HepG2 (cell line): Measurements from ENCODE around the gene DSCAML1. TPM values are rescaled to one million over a fixed set of nuclear protein-coding genes. Genes with fewer than 3 reads are reported as not detected.

Experiments used
- ATAC-seq: fragments of 200-7000 bp; cut with Tn5 transposase; 3 replicates; pipeline ENCODE4 v1.9.1; 2020; ENCODE audit warnings: mild to moderate bottlenecking, moderate library complexity
- BruUV-seq: library from RNA; stranded (reverse); fragments of 400-500 nt; replicated peaks from 2 replicates; lab custom pipeline; 2021; lab: Mats Ljungman, UMichigan
- CTCF ChIA-PET: fragments of 300-600 bp; formaldehyde crosslinking; extraction: SDS; loops from one replicate; lab custom pipeline; 2021; ENCODE audit warnings: low total read pairs, inconsistent platforms, low intra/inter-chr PET ratio; lab: Yijun Ruan, JAX
- POLR2A ChIA-PET: fragments of 350-600 bp; sonication (Branson Sonifier 250); formaldehyde crosslinking; loops from one replicate; lab custom pipeline; 2020; ENCODE audit warnings: antibody characterized with exemption, inconsistent platforms; lab: Yijun Ruan, JAX
- DNase-seq: peaks from one replicate; pipeline ENCODE4 v3.0.0-alpha.2; 2015; ENCODE audit warnings: low spot score
- FAIRE-seq: peaks from 3 replicates; lab custom pipeline; 2011; peaks lifted over from hg19 to GRCh38; lab: Jason Lieb, UNC
- H2AFZ ChIP-seq: one replicate; pipeline ENCODE4 v1.6.1; 2011; ENCODE audit warnings: low read length, inconsistent platforms
- H3K27ac ChIP-seq: fragments of 300-600 bp; 3 replicates; pipeline ENCODE4 v1.8.0; 2011; ENCODE audit warnings: mixed run types, mild to moderate bottlenecking, mixed read lengths, low read length, inconsistent platforms; ENCODE audit not compliant: insufficient read depth; ENCODE audit errors: extremely low read length
- H3K27me3 ChIP-seq, 2 experiments: fragments of 200-600 bp in 1 of 2; 2 replicates in 1 of 2; 3 replicates in 1 of 2; pipeline versions ENCODE4 v1.6.0 to v1.8.0; 2011; ENCODE audit warnings: low read length in 2 of 2, mild to moderate bottlenecking in 2 of 2, moderate library complexity in 2 of 2, inconsistent platforms in 1 of 2; ENCODE audit not compliant: insufficient read depth in 2 of 2, control insufficient read depth in 1 of 2
- H3K36me3 ChIP-seq, 2 experiments: fragments of 200-600 bp in 1 of 2; replicated peaks in 1 of 2; 2 replicates in 1 of 2; 3 replicates in 1 of 2; pipeline versions ENCODE4 v1.5.1 to v1.8.0; 2011; ENCODE audit warnings: low read length in 2 of 2, inconsistent platforms in 1 of 2; ENCODE audit not compliant: insufficient read depth in 2 of 2, control insufficient read depth in 1 of 2
- H3K4me1 ChIP-seq: 2 replicates; pipeline ENCODE4 v1.5.1; 2012; ENCODE audit warnings: low read length, inconsistent platforms; ENCODE audit not compliant: insufficient read depth
- H3K4me2 ChIP-seq: 2 replicates; pipeline ENCODE4 v1.6.0; 2011; ENCODE audit warnings: low read depth, low read length, inconsistent platforms
- H3K4me3 ChIP-seq, 3 experiments: fragments of 200-600 bp in 1 of 3; sonication (generic), shearing (Covaris generic) in 1 of 3; replicated peaks in 1 of 3; 2 replicates each; pipeline ENCODE4 v1.5.1; 2011 to 2016; ENCODE audit warnings: low read length in 3 of 3, inconsistent platforms in 2 of 3, low read depth in 2 of 3, mild to moderate bottlenecking in 2 of 3, control low read depth in 1 of 3, mixed read lengths in 1 of 3; ENCODE audit not compliant: insufficient read depth in 1 of 3
- H3K79me2 ChIP-seq: one replicate; pipeline ENCODE4 v1.6.1; 2011; ENCODE audit warnings: low read length, inconsistent platforms; ENCODE audit not compliant: insufficient read depth
- H3K9ac ChIP-seq: 2 replicates; pipeline ENCODE4 v1.6.0; 2011; ENCODE audit warnings: mild to moderate bottlenecking, low read depth, low read length, inconsistent platforms; ENCODE audit not compliant: insufficient read depth
- H3K9me3 ChIP-seq: 2 replicates; pipeline ENCODE4 v1.5.1; 2012; ENCODE audit warnings: mild to moderate bottlenecking, low read length
- H4K20me1 ChIP-seq: 2 replicates; pipeline ENCODE4 v1.6.0; 2011; ENCODE audit warnings: inconsistent platforms, mild to moderate bottlenecking, low read length, moderate library complexity; ENCODE audit not compliant: insufficient read depth
- CREM ChIP-seq, 2 experiments: sonication (generic) in 1 of 2; formaldehyde crosslinking in 1 of 2; IDR thresholded peaks; 2 replicates each; pipeline versions ENCODE4 v1.4.0 to v1.6.1; 2016 to 2020; ENCODE audit warnings: antibody characterized with exemption in 1 of 2, mild to moderate bottlenecking in 1 of 2, missing genetic modification reagents in 1 of 2
- GZF1 ChIP-seq: sonication (generic); formaldehyde crosslinking; IDR thresholded peaks from 2 replicates; pipeline ENCODE4 v1.5.1; 2020; ENCODE audit warnings: mild to moderate bottlenecking, missing genetic modification reagents
- ISL2 ChIP-seq: sonication (generic); formaldehyde crosslinking; IDR thresholded peaks from 2 replicates; pipeline ENCODE4 v1.5.0; 2020; ENCODE audit warnings: missing genetic modification reagents
- LCORL ChIP-seq, 2 experiments: fragments of 450-650 bp in 1 of 2; sonication (generic) in 1 of 2; formaldehyde crosslinking in 1 of 2; IDR thresholded peaks; 2 replicates each; pipeline versions ENCODE4 v1.5.0 to v1.6.1; 2017 to 2020; ENCODE audit warnings: antibody characterized with exemption in 1 of 2, missing genetic modification reagents in 1 of 2
- POGZ ChIP-seq: sonication (generic); formaldehyde crosslinking; IDR thresholded peaks from 2 replicates; pipeline ENCODE4 v1.4.0; 2020; ENCODE audit warnings: mild to moderate bottlenecking, missing genetic modification reagents
- POLR2AphosphoS2 ChIP-seq: IDR thresholded peaks from 2 replicates; pipeline ENCODE4 v1.6.1; 2011; ENCODE audit warnings: low read depth, low read length, improper control_type of control experiment
- SRSF9 ChIP-seq: fragments of 200-400 bp; formaldehyde crosslinking; IDR thresholded peaks from 2 replicates; pipeline ENCODE4 v1.6.1; 2018; ENCODE audit warnings: borderline replicate concordance, mild to moderate bottlenecking, low read depth, low read length; ENCODE audit not compliant: insufficient read depth, poor library complexity, severe bottlenecking
- TMF1 ChIP-seq: sonication (generic); formaldehyde crosslinking; IDR thresholded peaks from 2 replicates; pipeline ENCODE4 v1.8.1; 2022; ENCODE audit warnings: low read depth, missing genetic modification reagents
- ZBTB2 ChIP-seq: sonication (generic); formaldehyde crosslinking; IDR thresholded peaks from 2 replicates; pipeline ENCODE4 v1.8.0; 2022; ENCODE audit warnings: low read depth, missing genetic modification reagents
- ZXDC ChIP-seq: sonication (generic); formaldehyde crosslinking; IDR thresholded peaks from 2 replicates; pipeline ENCODE4 v1.5.0; 2020; ENCODE audit warnings: mild to moderate bottlenecking, missing genetic modification reagents
- WGBS: methylation state at CpG from one replicate; pipeline ENCODE4 v1.1.6; 2017; ENCODE audit warnings: low lambda C conversion rate; 5-methylcytosine and 5-hydroxymethylcytosine counted together
- in situ Hi-C: cut with HindIII; loops from 2 replicates; pipeline ENCODE4 v1.10.0; 2017; ENCODE audit warnings: low pct_unique_long_range_greater_than_20kb; ENCODE audit not compliant: extremely low pct_ligation_motif_present
- intact Hi-C: fragments of 100-400 bp; cut with micrococcal nuclease; formaldehyde crosslinking; loops from one replicate; pipeline ENCODE4 v1.10.0; 2022; ENCODE audit not compliant: unreplicated experiment
- polyA plus RNA-seq, 8 experiments: library from polyadenylated mRNA; depleted of rRNA in 3 of 8; stranded (reverse) in 7 of 8; unstranded in 1 of 8; fragments of >200 nt; fragmentation: Illumina TruSeq in 4 of 8; extraction: Trizol in 4 of 8; gene quantifications; 2 replicates each; pipeline versions ENCODE4 v1.2.1 to v1.2.3, GENCODE V29; 2011 to 2016; ENCODE audit warnings: low read depth in 4 of 8, missing spikeins in 1 of 8, mixed read lengths in 1 of 8; ENCODE audit not compliant: insufficient read depth in 1 of 8
- total RNA-seq, 5 experiments: library from RNA; depleted of rRNA; stranded (reverse); fragments of >200 nt; fragmentation: Illumina TruSeq; extraction: Trizol; gene quantifications; 2 replicates each; pipeline ENCODE4 v1.2.3, GENCODE V29; 2016; ENCODE audit warnings: low read depth in 1 of 5
- TF ChIP-seq, protein P1 (sequence below): sonication (generic); formaldehyde crosslinking; IDR thresholded peaks from 2 replicates; pipeline ENCODE4 v1.4.0; 2020; ENCODE audit warnings: missing genetic modification reagents
- TF ChIP-seq, protein P2 (sequence below): sonication (generic); formaldehyde crosslinking; IDR thresholded peaks from 2 replicates; pipeline ENCODE4 v1.4.0; 2020; ENCODE audit warnings: mild to moderate bottlenecking, missing genetic modification reagents, borderline replicate concordance

DSCAML1 gene
- total and polyA plus RNA-seq, 2 of the 13 experiments (the other 11 are each of a cell fraction or from before 2014, with no cell fraction given) = 0.29 to 0.40 TPM

DNA sequence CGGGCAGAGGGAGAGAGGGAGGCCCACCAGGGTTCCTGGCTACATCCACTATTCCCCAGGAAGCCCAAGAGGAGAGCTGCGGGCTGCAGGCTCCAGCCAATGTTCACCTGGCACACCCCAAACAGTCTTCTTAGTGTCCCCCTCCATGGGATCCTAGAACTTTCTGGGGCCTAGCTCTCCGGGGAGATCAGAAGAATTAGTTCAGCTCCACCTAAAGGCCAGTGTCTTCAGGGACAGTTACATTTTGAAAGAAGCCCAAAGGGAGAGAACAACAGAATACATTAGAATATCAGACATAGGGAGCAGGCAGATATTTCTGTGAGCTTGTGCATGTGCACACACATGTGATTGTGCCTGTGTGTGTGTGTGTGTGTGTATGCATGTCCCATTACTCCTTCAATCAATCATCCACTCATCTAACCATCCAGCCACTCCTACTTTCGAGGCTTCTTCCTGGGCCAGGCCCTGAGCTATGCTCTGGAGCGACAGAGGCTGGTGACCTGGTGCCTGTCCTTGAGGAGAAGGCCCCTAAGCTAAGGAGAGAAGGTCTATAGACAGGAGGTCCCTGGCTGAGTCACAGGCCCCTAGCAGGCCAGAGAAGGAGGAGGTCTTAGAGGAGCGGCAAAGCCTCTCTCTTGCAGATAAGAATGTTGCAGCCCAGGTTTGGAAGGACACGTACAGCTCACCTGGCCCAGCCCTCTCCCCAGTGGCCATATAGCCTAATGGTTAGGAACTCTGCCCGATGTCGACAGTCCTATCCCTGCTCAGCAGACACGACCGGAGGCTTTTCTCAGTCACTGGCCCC, 165.5 kb downstream of the DSCAML1 start (continued):
- TF ChIP-seq, protein P1, sequence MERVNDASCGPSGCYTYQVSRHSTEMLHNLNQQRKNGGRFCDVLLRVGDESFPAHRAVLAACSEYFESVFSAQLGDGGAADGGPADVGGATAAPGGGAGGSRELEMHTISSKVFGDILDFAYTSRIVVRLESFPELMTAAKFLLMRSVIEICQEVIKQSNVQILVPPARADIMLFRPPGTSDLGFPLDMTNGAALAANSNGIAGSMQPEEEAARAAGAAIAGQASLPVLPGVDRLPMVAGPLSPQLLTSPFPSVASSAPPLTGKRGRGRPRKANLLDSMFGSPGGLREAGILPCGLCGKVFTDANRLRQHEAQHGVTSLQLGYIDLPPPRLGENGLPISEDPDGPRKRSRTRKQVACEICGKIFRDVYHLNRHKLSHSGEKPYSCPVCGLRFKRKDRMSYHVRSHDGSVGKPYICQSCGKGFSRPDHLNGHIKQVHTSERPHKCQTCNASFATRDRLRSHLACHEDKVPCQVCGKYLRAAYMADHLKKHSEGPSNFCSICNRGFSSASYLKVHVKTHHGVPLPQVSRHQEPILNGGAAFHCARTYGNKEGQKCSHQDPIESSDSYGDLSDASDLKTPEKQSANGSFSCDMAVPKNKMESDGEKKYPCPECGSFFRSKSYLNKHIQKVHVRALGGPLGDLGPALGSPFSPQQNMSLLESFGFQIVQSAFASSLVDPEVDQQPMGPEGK = no peak

DNA sequence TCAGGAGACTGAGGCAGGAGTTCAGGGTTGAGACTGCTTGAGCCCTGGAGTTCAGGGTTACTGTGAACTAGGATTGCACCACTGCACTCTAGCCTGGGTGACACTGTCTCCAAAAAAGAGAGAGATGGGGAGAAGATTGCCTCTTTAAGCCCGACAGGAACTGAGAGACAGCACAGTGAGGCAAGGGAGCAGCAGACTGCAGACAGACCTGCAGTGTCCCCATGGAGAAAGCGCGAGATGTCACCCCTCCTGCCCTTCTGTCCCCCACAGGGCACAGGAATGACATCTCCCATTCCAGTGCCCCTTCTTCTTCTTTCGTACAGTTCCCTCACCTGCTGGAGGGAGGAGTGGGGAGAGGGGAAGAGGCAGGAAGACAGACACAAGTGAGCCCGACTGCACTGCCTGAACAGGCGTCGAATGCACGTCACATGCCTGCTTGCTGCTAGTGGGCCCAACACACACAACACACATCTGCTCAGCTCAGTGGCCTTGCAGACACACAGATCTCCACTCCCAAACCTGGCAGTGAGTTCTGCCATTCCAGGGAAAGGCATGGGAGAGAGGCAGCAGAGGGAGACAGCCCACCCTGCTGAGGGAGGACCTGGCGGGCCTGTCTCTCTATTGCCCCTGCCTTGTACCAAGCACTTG, 167.0 kb downstream of the DSCAML1 start:
- Histone ChIP-seq H2AFZ (no peak overlapping the region), H3K9me3 (no peaks in the 10 kb centered on the region), H3K79me2 (no peaks in the 10 kb centered on the region), H4K20me1 (no peaks in the 10 kb centered on the region), H3K27me3 (peaks cover 4 to 13% of the 10 kb centered on the region in 2 experiments; a peak in 3 of 5 replicates), H3K4me1 (no peaks in the 10 kb centered on the region), H3K9ac (no peak overlapping the region), H3K36me3 (no peaks in the 10 kb centered on the region), H3K4me3 (no peak overlapping the region), H3K4me2 (no peak overlapping the region), H3K27ac (no peak overlapping the region)
- FAIRE-seq (no peak), DNase-seq (no peak), ATAC-seq (no peak)
- intact Hi-C loops = no loop called here
- 60% methylated on average over 9 of the region's 9 CpGs for WGBS
- ChIA-PET POLR2A (no interaction called here), CTCF (no interaction called here)
- in situ Hi-C loops = no loop called here
- BruUV-seq = no TSS peak
- no peak for TF ChIP-seq CREM (IDR thresholded peaks at IDR 0.05)
- no peak for TF ChIP-seq CREM (CRISPR knock-in tag; IDR thresholded peaks at IDR 0.05)
- no peak for TF ChIP-seq ZBTB2
- TF ChIP-seq POLR2AphosphoS2 = no peak
- TF ChIP-seq TMF1 (CRISPR knock-in tag) = no peak
- TF ChIP-seq GZF1 (CRISPR knock-in tag) = no peak
- no peak for TF ChIP-seq LCORL (IDR thresholded peaks at IDR 0.05)
- TF ChIP-seq LCORL (CRISPR knock-in tag; IDR thresholded peaks at IDR 0.05) = no peak
- TF ChIP-seq ZXDC (CRISPR knock-in tag) = no peak
- TF ChIP-seq ISL2 (CRISPR knock-in tag) = no peak
- TF ChIP-seq, protein P2, sequence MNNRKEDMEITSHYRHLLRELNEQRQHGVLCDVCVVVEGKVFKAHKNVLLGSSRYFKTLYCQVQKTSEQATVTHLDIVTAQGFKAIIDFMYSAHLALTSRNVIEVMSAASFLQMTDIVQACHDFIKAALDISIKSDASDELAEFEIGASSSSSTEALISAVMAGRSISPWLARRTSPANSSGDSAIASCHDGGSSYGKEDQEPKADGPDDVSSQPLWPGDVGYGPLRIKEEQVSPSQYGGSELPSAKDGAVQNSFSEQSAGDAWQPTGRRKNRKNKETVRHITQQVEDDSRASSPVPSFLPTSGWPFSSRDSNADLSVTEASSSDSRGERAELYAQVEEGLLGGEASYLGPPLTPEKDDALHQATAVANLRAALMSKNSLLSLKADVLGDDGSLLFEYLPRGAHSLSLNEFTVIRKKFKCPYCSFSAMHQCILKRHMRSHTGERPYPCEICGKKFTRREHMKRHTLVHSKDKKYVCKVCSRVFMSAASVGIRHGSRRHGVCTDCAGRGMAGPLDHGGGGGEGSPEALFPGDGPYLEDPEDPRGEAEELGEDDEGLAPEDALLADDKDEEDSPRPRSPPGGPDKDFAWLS = no peak
- no peak for TF ChIP-seq POGZ (CRISPR knock-in tag)
- no peak for TF ChIP-seq SRSF9
